ENCODE data around the gene PBX3. TPM values are rescaled to one million over a fixed set of nuclear protein-coding genes. Genes with fewer than 3 reads are reported as not detected.

Gene PBX3
- total RNA-seq, 1 experiment from 2014 or later = 39.0 TPM

- no peaks in the 10 kb centered on the region for H3K9me3 ChIP-seq (ENCODE audit: control insufficient read depth, insufficient read depth, low read depth, low read length)
- H3K36me3 ChIP-seq (ENCODE audit: control insufficient read depth, insufficient read depth, low read length) = 0 out of 2 replicates have a peak, but pooled peaks cover under 1% of the 10 kb centered on the region
- ATAC-seq (no peak), DNase-seq (ENCODE audit: low read depth, low spot score) (no peak)
- BruUV-seq (replicated peaks) = no TSS peak
- ChIA-PET CTCF (no interaction called here), POLR2A (no interaction called here)
- H3K4me1 ChIP-seq (ENCODE audit: control insufficient read depth, insufficient read depth, low read length) = peaks cover 14% of the 10 kb centered on the region
- no peak overlapping the region for H3K4me3 ChIP-seq (ENCODE audit: low read depth in 2 of 2, low read length in 2 of 2)
- intact Hi-C loops (cut with micrococcal nuclease; ENCODE audit: unreplicated experiment) (no loop called here), in situ Hi-C loops (cut with HindIII; ENCODE audit: low pct_unique_long_range_greater_than_20kb, low sequenced_read_pairs) (no loop called here)
- H3K27ac ChIP-seq (ENCODE audit: low read length) = no peak overlapping the region
- TF ChIP-seq, protein P1, sequence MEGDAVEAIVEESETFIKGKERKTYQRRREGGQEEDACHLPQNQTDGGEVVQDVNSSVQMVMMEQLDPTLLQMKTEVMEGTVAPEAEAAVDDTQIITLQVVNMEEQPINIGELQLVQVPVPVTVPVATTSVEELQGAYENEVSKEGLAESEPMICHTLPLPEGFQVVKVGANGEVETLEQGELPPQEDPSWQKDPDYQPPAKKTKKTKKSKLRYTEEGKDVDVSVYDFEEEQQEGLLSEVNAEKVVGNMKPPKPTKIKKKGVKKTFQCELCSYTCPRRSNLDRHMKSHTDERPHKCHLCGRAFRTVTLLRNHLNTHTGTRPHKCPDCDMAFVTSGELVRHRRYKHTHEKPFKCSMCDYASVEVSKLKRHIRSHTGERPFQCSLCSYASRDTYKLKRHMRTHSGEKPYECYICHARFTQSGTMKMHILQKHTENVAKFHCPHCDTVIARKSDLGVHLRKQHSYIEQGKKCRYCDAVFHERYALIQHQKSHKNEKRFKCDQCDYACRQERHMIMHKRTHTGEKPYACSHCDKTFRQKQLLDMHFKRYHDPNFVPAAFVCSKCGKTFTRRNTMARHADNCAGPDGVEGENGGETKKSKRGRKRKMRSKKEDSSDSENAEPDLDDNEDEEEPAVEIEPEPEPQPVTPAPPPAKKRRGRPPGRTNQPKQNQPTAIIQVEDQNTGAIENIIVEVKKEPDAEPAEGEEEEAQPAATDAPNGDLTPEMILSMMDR (IDR thresholded peaks at IDR 0.05) = no peak
- TF ChIP-seq SIN3A (IDR thresholded peaks at IDR 0.05; ENCODE audit: borderline replicate concordance, insufficient read depth, low read depth, low read length) (no peak), POLR2AphosphoS5 (IDR thresholded peaks at IDR 0.05; ENCODE audit: low read depth, low read length) (no peak), TCF7L2 (IDR thresholded peaks at IDR 0.05; ENCODE audit: low read depth, low read length) (no peak)
- TF ChIP-seq, protein P2, sequence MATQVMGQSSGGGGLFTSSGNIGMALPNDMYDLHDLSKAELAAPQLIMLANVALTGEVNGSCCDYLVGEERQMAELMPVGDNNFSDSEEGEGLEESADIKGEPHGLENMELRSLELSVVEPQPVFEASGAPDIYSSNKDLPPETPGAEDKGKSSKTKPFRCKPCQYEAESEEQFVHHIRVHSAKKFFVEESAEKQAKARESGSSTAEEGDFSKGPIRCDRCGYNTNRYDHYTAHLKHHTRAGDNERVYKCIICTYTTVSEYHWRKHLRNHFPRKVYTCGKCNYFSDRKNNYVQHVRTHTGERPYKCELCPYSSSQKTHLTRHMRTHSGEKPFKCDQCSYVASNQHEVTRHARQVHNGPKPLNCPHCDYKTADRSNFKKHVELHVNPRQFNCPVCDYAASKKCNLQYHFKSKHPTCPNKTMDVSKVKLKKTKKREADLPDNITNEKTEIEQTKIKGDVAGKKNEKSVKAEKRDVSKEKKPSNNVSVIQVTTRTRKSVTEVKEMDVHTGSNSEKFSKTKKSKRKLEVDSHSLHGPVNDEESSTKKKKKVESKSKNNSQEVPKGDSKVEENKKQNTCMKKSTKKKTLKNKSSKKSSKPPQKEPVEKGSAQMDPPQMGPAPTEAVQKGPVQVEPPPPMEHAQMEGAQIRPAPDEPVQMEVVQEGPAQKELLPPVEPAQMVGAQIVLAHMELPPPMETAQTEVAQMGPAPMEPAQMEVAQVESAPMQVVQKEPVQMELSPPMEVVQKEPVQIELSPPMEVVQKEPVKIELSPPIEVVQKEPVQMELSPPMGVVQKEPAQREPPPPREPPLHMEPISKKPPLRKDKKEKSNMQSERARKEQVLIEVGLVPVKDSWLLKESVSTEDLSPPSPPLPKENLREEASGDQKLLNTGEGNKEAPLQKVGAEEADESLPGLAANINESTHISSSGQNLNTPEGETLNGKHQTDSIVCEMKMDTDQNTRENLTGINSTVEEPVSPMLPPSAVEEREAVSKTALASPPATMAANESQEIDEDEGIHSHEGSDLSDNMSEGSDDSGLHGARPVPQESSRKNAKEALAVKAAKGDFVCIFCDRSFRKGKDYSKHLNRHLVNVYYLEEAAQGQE (IDR thresholded peaks at IDR 0.05; ENCODE audit: insufficient read depth in 1 of 2, low read depth in 2 of 2, low read length in 1 of 2) = no peak
- H3K27me3 ChIP-seq (ENCODE audit: control insufficient read depth, insufficient read depth, low read length) = no peaks in the 10 kb centered on the region
These were observed 97.4 kb downstream of the PBX3 start for GRCh38 chr9:125844611-125845010.

GRCh38 chr9:125845271-125845808 lies 98.2 kb downstream of the PBX3 start:
- ATAC-seq = no peak
- no TSS peak for BruUV-seq (replicated peaks)
- DNase-seq (ENCODE audit: low read depth, low spot score) = no peak
- TF ChIP-seq, protein P2 (IDR thresholded peaks at IDR 0.05; ENCODE audit: insufficient read depth in 1 of 2, low read depth in 2 of 2, low read length in 1 of 2) = no peak
- TF ChIP-seq, protein P1 (IDR thresholded peaks at IDR 0.05) = no peak
- no peak for TF ChIP-seq TCF7L2 (IDR thresholded peaks at IDR 0.05; ENCODE audit: low read depth, low read length)
- peaks cover 18% of the 10 kb centered on the region for H3K4me1 ChIP-seq (ENCODE audit: control insufficient read depth, insufficient read depth, low read length)
- ChIA-PET CTCF (no interaction called here), POLR2A (no interaction called here)
- intact Hi-C loops (cut with micrococcal nuclease; ENCODE audit: unreplicated experiment) = no loop called here
- no peaks in the 10 kb centered on the region for H3K27me3 ChIP-seq (ENCODE audit: control insufficient read depth, insufficient read depth, low read length)
- no peak overlapping the region for H3K4me3 ChIP-seq (ENCODE audit: low read depth in 2 of 2, low read length in 2 of 2)
- in situ Hi-C loops (cut with HindIII; ENCODE audit: low pct_unique_long_range_greater_than_20kb, low sequenced_read_pairs) = no loop called here
- 0 out of 2 replicates have a peak, but pooled peaks cover 2% of the 10 kb centered on the region for H3K36me3 ChIP-seq (ENCODE audit: control insufficient read depth, insufficient read depth, low read length)
- no peak overlapping the region for H3K27ac ChIP-seq (ENCODE audit: low read length)
- no peaks in the 10 kb centered on the region for H3K9me3 ChIP-seq (ENCODE audit: control insufficient read depth, insufficient read depth, low read depth, low read length)
